NB4 (cell line): ENCODE data around the gene ATPAF2.

Experiments used
- POLR2A ChIP-seq: IDR thresholded peaks from 2 replicates; pipeline ENCODE4 v1.6.1; 2011; ENCODE audit warnings: mild to moderate bottlenecking; ENCODE audit not compliant: insufficient read length; ENCODE audit errors: extremely low read depth
- TF ChIP-seq, protein P1 (sequence below): IDR thresholded peaks from one replicate; pipeline ENCODE4 v1.5.1; 2012; ENCODE audit warnings: low read depth, low read length
- TF ChIP-seq, protein P2 (sequence below): IDR thresholded peaks from 2 replicates; pipeline ENCODE4 v1.6.1; 2011; ENCODE audit warnings: low read depth, low read length

DNA sequence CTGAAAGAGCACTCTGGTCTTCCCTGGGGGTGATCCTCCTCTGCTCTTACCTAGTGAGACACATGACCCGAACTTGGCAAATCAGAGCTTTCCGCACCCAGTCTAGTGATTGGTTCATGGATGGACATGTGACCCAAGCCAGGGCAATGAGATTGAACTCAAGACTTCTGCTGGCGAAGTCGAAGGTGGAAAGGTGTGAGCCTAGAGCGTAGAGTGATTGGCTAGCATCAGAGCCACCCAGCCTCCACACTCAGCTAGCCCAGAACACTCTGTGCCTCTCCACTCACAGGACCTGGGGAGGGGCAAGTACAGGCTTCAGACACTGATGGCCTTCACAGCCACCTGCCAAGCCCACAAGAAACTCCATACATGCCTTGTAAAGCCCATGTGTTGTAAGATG, 17.6 kb downstream of the ATPAF2 start:
- TF ChIP-seq, protein P1, sequence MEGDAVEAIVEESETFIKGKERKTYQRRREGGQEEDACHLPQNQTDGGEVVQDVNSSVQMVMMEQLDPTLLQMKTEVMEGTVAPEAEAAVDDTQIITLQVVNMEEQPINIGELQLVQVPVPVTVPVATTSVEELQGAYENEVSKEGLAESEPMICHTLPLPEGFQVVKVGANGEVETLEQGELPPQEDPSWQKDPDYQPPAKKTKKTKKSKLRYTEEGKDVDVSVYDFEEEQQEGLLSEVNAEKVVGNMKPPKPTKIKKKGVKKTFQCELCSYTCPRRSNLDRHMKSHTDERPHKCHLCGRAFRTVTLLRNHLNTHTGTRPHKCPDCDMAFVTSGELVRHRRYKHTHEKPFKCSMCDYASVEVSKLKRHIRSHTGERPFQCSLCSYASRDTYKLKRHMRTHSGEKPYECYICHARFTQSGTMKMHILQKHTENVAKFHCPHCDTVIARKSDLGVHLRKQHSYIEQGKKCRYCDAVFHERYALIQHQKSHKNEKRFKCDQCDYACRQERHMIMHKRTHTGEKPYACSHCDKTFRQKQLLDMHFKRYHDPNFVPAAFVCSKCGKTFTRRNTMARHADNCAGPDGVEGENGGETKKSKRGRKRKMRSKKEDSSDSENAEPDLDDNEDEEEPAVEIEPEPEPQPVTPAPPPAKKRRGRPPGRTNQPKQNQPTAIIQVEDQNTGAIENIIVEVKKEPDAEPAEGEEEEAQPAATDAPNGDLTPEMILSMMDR, result no peak
- no peak for TF ChIP-seq POLR2A
- TF ChIP-seq, protein P2, sequence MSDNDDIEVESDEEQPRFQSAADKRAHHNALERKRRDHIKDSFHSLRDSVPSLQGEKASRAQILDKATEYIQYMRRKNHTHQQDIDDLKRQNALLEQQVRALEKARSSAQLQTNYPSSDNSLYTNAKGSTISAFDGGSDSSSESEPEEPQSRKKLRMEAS, result no peak
